GM19099 (cell line): ENCODE data around the gene C21orf58.
A peak's percentile ranks its signal among the peaks of the same experiment; 100 is the strongest.

Source experiments
- POLR2A ChIP-seq: IDR thresholded peaks from 3 replicates; pipeline ENCODE4 v1.6.1; 2011; ENCODE audit warnings: low read depth; ENCODE audit not compliant: insufficient read length; ENCODE audit errors: extremely low read depth

The C21orf58 gene

DNA sequence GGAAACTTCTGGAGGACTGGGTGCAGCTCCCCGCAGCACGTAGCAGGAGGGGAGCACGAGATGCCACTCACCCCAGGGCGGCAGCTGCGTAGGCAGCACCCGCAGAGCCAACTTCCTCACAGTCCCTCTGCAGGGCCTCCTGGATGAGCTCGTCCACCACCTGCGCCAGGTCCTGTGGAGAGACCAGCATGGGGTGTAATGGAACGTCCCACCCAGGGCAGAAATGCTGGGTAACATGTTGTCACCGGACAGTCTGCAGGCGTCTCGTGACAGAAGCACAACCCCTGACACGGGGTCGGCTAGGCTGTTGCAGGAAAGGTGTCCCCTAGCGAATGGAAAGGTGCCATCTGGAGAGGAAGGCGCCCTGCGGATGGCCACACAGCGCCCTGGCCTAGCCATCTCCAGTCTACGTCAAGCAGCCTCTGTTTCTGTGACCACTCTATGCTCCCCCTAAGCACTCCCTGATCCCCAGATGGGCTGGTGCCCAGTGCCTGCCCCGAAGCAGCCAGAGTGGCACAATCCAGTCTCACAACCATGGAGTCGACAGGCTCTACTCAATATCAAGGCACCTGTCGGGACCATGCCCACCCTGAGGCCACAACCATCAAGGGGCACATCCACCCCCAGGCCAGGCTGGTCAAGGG is 59.5 kb downstream of the C21orf58 start:
- no peak for TF ChIP-seq POLR2A

DNA sequence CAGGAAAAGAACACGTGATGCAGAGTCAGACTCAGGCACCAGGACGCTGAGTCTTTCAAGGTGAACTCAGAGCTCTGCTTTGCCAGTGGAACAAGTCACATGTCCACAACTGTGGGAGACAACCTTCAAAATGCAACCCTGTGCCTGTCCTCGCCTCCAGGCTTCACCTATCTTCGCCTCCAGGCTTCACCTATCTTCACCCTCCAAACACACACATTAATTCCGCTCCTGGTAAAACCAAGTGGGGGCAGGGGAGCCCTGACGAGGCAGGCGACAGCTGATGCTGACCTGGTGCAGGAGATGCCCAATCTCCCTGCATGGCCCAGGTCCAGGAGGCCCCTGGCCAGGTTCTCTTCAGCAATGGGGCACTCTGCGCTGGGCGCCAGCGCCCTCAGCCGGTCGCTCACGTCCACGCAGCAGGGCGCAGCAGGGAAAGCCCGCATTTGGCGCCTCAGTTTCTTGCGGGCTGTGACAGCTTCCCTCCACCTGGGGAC is 67.1 kb downstream of the C21orf58 start:
- no peak for TF ChIP-seq POLR2A

DNA sequence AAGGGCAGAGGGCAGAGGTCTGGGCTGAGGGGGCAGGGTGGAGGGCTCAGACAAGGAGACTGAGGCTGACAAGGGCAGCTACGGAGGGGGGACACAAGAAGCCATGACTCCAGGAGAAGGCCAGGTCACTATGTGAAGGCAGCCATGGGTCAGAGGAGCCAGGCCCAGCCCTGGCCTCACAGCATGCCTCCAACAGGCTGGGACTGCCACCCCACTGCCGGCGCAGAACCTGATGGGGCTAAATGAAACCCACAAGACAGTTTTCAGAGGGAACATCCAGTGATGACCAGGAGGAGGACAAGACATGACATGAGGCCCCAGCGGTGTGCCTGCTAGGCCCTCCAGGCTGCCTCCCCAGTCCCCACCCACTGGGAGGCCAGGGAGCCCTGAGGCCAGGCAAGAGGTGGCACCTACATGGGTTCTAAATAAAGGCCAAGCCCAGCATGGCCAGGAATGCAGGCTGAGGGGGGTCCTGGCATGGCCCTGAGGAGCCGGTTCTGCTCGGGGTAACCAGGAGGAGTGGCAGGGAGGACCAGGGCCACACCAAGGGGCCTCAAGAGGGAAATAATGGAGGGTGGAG is 67.8 kb downstream of the C21orf58 start:
- TF ChIP-seq POLR2A, result no peak

DNA sequence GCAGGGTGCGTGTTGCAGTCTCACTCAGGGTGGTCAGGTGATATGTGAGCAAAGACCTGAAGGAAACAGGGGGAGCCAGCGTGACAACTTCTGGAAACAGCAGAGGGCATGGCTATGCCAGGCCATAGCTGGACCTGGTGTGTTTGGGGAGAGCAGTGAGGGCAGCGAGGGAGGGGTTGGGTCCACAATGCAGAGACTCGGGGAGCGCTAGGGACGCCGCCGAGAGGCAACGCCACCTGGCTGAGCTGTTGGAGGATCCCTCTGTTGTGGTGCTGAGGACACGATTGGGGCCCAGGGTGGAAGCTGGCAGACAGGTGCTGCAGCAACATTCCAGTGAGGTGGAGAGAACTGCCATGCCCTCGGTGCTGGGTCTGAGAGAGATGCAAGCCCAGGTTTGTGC is 68.5 kb downstream of the C21orf58 start:
- TF ChIP-seq POLR2A, result no peak

DNA sequence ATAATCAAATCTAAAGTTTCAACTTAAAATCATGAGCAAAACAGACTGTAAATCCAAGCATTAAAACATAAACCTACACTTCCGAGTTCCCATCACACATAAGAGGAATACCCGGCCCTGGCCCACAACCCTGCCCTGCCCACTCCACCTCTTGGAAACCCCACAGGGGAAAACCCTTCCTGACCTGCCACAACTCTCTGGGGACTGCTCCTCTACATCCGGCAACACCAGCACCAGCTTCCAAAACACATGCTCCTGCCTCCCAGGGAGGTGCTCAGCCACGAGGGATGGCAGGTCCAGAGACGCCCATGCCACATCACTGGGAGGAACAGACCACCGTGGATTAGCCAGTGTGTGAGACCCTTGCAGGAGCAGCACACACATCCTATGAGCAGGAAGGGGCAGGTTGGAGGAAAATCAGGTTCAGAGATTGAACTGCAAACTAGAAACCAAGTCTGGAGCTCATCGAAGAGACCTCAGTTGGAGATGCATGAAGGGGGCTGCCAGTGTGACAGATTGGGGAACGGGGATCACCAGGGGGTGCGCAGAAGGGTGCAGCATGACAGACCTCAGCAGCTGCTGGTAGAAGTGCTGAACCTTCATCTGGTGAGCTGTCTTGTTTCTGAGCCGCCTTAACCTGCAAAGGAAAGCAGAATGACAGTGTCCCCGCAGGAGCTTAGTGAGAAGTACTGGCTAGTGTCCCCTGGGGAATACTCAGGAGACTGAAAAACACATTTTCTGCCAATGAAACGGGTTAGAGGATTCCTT is 69.3 kb downstream of the C21orf58 start:
- TF ChIP-seq POLR2A, result no peak

DNA sequence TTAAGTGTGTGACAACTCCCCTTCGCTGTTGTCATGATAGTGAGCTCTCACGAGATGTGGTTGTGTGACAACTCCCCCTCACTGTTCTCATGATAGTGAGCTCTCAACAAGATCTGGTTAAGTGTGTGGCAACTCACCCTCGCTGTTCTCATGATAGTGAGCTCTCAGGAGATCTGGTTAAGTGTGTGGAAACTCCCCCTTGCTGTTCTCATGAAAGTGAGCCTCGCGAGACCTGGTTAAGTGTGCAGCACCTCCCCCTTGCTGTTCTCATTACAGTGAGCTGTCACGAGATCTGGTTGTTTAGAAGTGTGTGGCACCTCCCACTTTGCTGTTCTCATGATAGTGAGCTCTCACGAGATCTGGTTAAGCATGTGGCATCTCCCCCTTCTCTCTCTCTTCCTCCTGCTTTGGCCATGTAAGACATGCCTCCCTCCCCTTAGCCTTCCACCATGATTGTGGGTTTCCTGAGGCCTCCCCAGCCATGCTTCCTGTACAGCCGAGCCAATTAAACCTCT is 70.0 kb downstream of the C21orf58 start:
- peak; percentile 9 for TF ChIP-seq POLR2A

DNA sequence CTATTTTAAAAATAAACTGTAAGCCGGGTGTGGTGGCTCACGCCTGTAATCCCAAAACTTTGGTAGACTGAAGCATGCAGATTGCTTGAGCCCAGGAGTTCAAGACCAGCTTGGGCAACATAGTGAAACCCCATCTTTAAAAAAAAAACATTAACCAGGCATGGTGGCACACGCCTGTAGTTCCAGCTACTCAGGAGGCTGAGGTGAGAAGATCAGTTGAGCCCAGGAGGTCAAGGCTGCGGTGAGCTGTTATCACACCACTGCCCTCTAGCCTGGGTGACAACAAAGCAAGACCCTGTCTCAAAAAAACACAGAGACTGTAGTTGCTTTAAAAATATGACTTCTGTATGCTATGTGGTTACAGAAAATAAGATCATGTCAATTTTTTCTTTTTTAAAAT is 70.8 kb downstream of the C21orf58 start:
- TF ChIP-seq POLR2A, result no peak
